Fibroblast of lung (primary cell): ENCODE data around the gene CYP19A1.

Source experiments
- CTCF ChIP-seq, 2 donors: IDR thresholded peaks in 1 of 2; conservative IDR thresholded peaks in 1 of 2; 1 replicate in 1 of 2; 2 replicates in 1 of 2; pipeline ENCODE4 v1.5.1; 2011 to 2012; ENCODE audit warnings: low read length in 2 of 2, control low read depth in 1 of 2, inconsistent platforms in 1 of 2, low read depth in 1 of 2, mild to moderate bottlenecking in 1 of 2
- EZH2 ChIP-seq: IDR thresholded peaks from 2 replicates; pipeline ENCODE4 v1.5.1; 2012; ENCODE audit warnings: low read length, control low read depth, mild to moderate bottlenecking; ENCODE audit errors: missing control alignments

GRCh38 chr15:51251556-51251955 lies 86.8 kb downstream of the CYP19A1 start:
- TF ChIP-seq CTCF (conservative IDR thresholded peaks at IDR 0.05 in 1 of 2, IDR thresholded peaks at IDR 0.05 in 1 of 2; ENCODE audit: low read depth in 1 of 2, low read length in 2 of 2), result no peak
- TF ChIP-seq EZH2, result no peak
